ENCODE measurements around the gene MFSD12. TPM values are rescaled to one million over a fixed set of nuclear protein-coding genes. Genes with fewer than 3 reads are reported as not detected.

The MFSD12 gene
- total and polyA plus RNA-seq, 2 donors (not counting 3 experiments of a cell fraction or from before 2014, with no cell fraction given) = 51.7 to 78.9 TPM

GRCh38 chr19:3510727-3511126 is 46.7 kb downstream of the MFSD12 start:
- Histone ChIP-seq H3K4me1 (ENCODE audit: control insufficient read depth, extremely low read depth, insufficient read depth, low read length) (peaks cover 5% of the 10 kb centered on the region), H3K27ac (ENCODE audit: insufficient read depth, low read depth, low read length) (no peak overlapping the region), H3K4me3 (replicated peaks in 1 of 3; ENCODE audit: insufficient read depth in 1 of 3, low read depth in 1 of 3, low read length in 3 of 3) (no peak overlapping the region), H3K36me3 (ENCODE audit: control insufficient read depth in 2 of 2, extremely low read depth in 1 of 2, insufficient read depth in 2 of 2, low read length in 2 of 2) (peaks cover 0 to 13% of the 10 kb centered on the region in 2 experiments), H3K9ac (replicated peaks; ENCODE audit: extremely low read depth, insufficient read depth, low read length) (no peak overlapping the region), H4K20me1 (replicated peaks; ENCODE audit: control insufficient read depth, extremely low read depth, insufficient read depth, low read length) (no peaks in the 10 kb centered on the region), H3K4me2 (ENCODE audit: insufficient read depth, low read length) (no peak overlapping the region), H3K79me2 (ENCODE audit: control insufficient read depth, insufficient read depth, low read length) (peaks cover 93% of the 10 kb centered on the region), H3K9me1 (replicated peaks; ENCODE audit: control insufficient read depth, extremely low read depth, insufficient read depth, low read length) (no peaks in the 10 kb centered on the region), H3K27me3 (ENCODE audit: control insufficient read depth in 2 of 2, insufficient read depth in 2 of 2, low read length in 2 of 2) (no peaks in the 10 kb centered on the region), H2AFZ (ENCODE audit: low read depth, low read length) (no peak overlapping the region), H3K9me3 (replicated peaks; ENCODE audit: control insufficient read depth, insufficient read depth, low read length) (no peaks in the 10 kb centered on the region)
- DNase-seq (ENCODE audit: low read depth, low spot score) (no peak), FAIRE-seq (no peak)
- POLR2A ChIA-PET = no interaction called here
- intact Hi-C loops (cut with micrococcal nuclease) (no loop called here), dilution Hi-C loops (cut with MboI; ENCODE audit: extremely low pct_ligation_motif_present, low sequenced_read_pairs) (no loop called here)
- TF ChIP-seq JUN (IDR thresholded peaks at IDR 0.05; ENCODE audit: borderline replicate concordance, insufficient read depth, insufficient read length, low read depth) (no peak), GATA2 (IDR thresholded peaks at IDR 0.05; ENCODE audit: insufficient read depth, insufficient read length, low read depth, low read length) (no peak), MAX (IDR thresholded peaks at IDR 0.05; ENCODE audit: insufficient read depth, insufficient read length) (no peak), FOS (IDR thresholded peaks at IDR 0.05; ENCODE audit: borderline replicate concordance, insufficient read depth, low read length) (no peak), MYC (IDR thresholded peaks at IDR 0.05; ENCODE audit: low read depth, low read length) (no peak)
- CTCF ChIA-PET = no interaction called here
- BruUV-seq (replicated peaks) = no TSS peak

GRCh38 chr19:3509566-3509989 is 47.8 kb downstream of the MFSD12 start:
- H3K27ac ChIP-seq (ENCODE audit: insufficient read depth, low read depth, low read length) = peak overlapping the region; percentile 51

More at GRCh38 chr19:3509566-3509989, 47.8 kb downstream of the MFSD12 start:
- Histone ChIP-seq H3K4me1 (ENCODE audit: control insufficient read depth, extremely low read depth, insufficient read depth, low read length) (peaks cover 10% of the 10 kb centered on the region), H3K27me3 (ENCODE audit: control insufficient read depth in 2 of 2, insufficient read depth in 2 of 2, low read length in 2 of 2) (no peaks in the 10 kb centered on the region), H3K4me3 (replicated peaks in 1 of 3; ENCODE audit: insufficient read depth in 1 of 3, low read depth in 1 of 3, low read length in 3 of 3) (no peak overlapping the region), H4K20me1 (replicated peaks; ENCODE audit: control insufficient read depth, extremely low read depth, insufficient read depth, low read length) (no peaks in the 10 kb centered on the region), H3K79me2 (ENCODE audit: control insufficient read depth, insufficient read depth, low read length) (peaks cover 84% of the 10 kb centered on the region), H2AFZ (ENCODE audit: low read depth, low read length) (no peak overlapping the region), H3K36me3 (ENCODE audit: control insufficient read depth in 2 of 2, extremely low read depth in 1 of 2, insufficient read depth in 2 of 2, low read length in 2 of 2) (peaks cover 0 to 10% of the 10 kb centered on the region in 2 experiments), H3K9me3 (replicated peaks; ENCODE audit: control insufficient read depth, insufficient read depth, low read length) (no peaks in the 10 kb centered on the region), H3K4me2 (ENCODE audit: insufficient read depth, low read length) (no peak overlapping the region), H3K9ac (replicated peaks; ENCODE audit: extremely low read depth, insufficient read depth, low read length) (no peak overlapping the region), H3K9me1 (replicated peaks; ENCODE audit: control insufficient read depth, extremely low read depth, insufficient read depth, low read length) (no peaks in the 10 kb centered on the region)
- intact Hi-C loops (cut with micrococcal nuclease) = no loop called here
- no peak for DNase-seq (ENCODE audit: low read depth, low spot score)
- TF ChIP-seq POLR2AphosphoS5 (IDR thresholded peaks at IDR 0.05; ENCODE audit: insufficient read depth, low read depth, low read length) (no peak), POLR2A (IDR thresholded peaks at IDR 0.05; ENCODE audit: low read depth, low read length) (no peak), MAX (IDR thresholded peaks at IDR 0.05; ENCODE audit: insufficient read depth, insufficient read length) (no peak), EZH2 (IDR thresholded peaks at IDR 0.05; ENCODE audit: borderline replicate concordance, low read depth, low read length, severe bottlenecking) (no peak), FOS (IDR thresholded peaks at IDR 0.05; ENCODE audit: borderline replicate concordance, insufficient read depth, low read length) (no peak), JUN (IDR thresholded peaks at IDR 0.05; ENCODE audit: borderline replicate concordance, insufficient read depth, insufficient read length, low read depth) (no peak)
- ChIA-PET POLR2A (no interaction called here), CTCF (no interaction called here)
- FAIRE-seq = peak; percentile 85
- no TSS peak for BruUV-seq (replicated peaks)
- dilution Hi-C loops (cut with MboI; ENCODE audit: extremely low pct_ligation_motif_present, low sequenced_read_pairs) = no loop called here

Data from endothelial cell of umbilical vein (primary cell).